IMR-90 (cell line): ENCODE measurements around the gene CTIF. TPM values are rescaled to one million over a fixed set of nuclear protein-coding genes. Genes with fewer than 3 reads are reported as not detected.

ENCODE experiments used
- ATAC-seq: fragments of 200-7000 bp; cut with Tn5 transposase; 2 replicates; pipeline ENCODE4 v1.9.1; 2020; ENCODE audit warnings: low read depth, mild to moderate bottlenecking, moderate library complexity
- BruUV-seq: library from RNA; stranded (reverse); fragments of 400-500 nt; replicated peaks from 2 replicates; lab custom pipeline; 2021; lab: Mats Ljungman, UMichigan
- CTCF ChIA-PET: fragments of 300-600 bp; formaldehyde crosslinking; extraction: SDS; loops from one replicate; lab custom pipeline; 2021; ENCODE audit warnings: antibody characterized with exemption; lab: Yijun Ruan, JAX
- POLR2A ChIA-PET: fragments of 300-600 bp; sonication (Branson Sonifier 250); formaldehyde crosslinking; loops from one replicate; lab custom pipeline; 2022; ENCODE audit warnings: antibody characterized with exemption; ENCODE audit not compliant: unreplicated experiment; lab: Charles Lee
- DNase-seq: peaks from one replicate; pipeline ENCODE4 v3.0.0; 2013
- H2AFZ ChIP-seq: replicated peaks from 2 replicates; pipeline ENCODE3; 2013; ENCODE audit warnings: low read length, mild to moderate bottlenecking; ENCODE audit not compliant: poor library complexity
- H2AK5ac ChIP-seq: 2 replicates; pipeline ENCODE4 v1.6.1; 2013; ENCODE audit warnings: low read depth, low read length, inconsistent platforms
- H2AK9ac ChIP-seq: replicated peaks from 2 replicates; pipeline ENCODE3; 2013; ENCODE audit warnings: mild to moderate bottlenecking, low read depth, low read length, moderate library complexity; ENCODE audit not compliant: poor library complexity
- H2BK120ac ChIP-seq: 2 replicates; pipeline ENCODE4 v1.6.1; 2013; ENCODE audit warnings: low read depth, low read length, inconsistent platforms
- H2BK15ac ChIP-seq: 3 replicates; pipeline ENCODE4 v1.6.1; 2013; ENCODE audit warnings: low read depth, low read length, inconsistent platforms
- H2BK20ac ChIP-seq: 2 replicates; pipeline ENCODE4 v1.6.1; 2013; ENCODE audit warnings: low read depth, mild to moderate bottlenecking, inconsistent platforms, low read length, moderate library complexity
- H2BK5ac ChIP-seq: 2 replicates; pipeline ENCODE4 v1.6.1; 2013; ENCODE audit warnings: mild to moderate bottlenecking, low read depth, low read length, inconsistent platforms; ENCODE audit not compliant: poor library complexity, severe bottlenecking
- H3K14ac ChIP-seq: replicated peaks from 2 replicates; pipeline ENCODE4 v1.6.1; 2013; ENCODE audit warnings: low read depth, low read length, inconsistent platforms
- H3K18ac ChIP-seq: 2 replicates; pipeline ENCODE4 v1.6.1; 2013; ENCODE audit warnings: low read depth, low read length, control low read depth
- H3K23ac ChIP-seq: 2 replicates; pipeline ENCODE4 v1.6.1; 2013; ENCODE audit warnings: low read depth, low read length, inconsistent platforms
- H3K27ac ChIP-seq: 2 replicates; pipeline ENCODE4 v1.5.1; 2013; ENCODE audit warnings: mild to moderate bottlenecking, control low read depth, low read length; ENCODE audit not compliant: insufficient read depth
- H3K27me3 ChIP-seq: 2 replicates; pipeline ENCODE4 v1.6.1; 2013; ENCODE audit warnings: low read length; ENCODE audit not compliant: control insufficient read depth, insufficient read depth
- H3K36me3 ChIP-seq: 2 replicates; pipeline ENCODE4 v1.6.1; 2013; ENCODE audit warnings: low read length, mixed read lengths; ENCODE audit not compliant: control insufficient read depth, insufficient read depth
- H3K4ac ChIP-seq: 2 replicates; pipeline ENCODE4 v1.6.1; 2013; ENCODE audit warnings: low read depth, low read length, inconsistent platforms
- H3K4me1 ChIP-seq: 2 replicates; pipeline ENCODE4 v1.6.1; 2013; ENCODE audit warnings: low read length, mixed read lengths; ENCODE audit not compliant: control insufficient read depth, insufficient read depth
- H3K4me2 ChIP-seq: 2 replicates; pipeline ENCODE4 v1.6.1; 2013; ENCODE audit warnings: low read depth, mild to moderate bottlenecking, control low read depth, low read length, moderate library complexity
- H3K4me3 ChIP-seq: 2 replicates; pipeline ENCODE4 v1.5.1; 2013; ENCODE audit warnings: low read depth, mild to moderate bottlenecking, control low read depth, low read length, moderate library complexity; ENCODE audit not compliant: insufficient read depth
- H3K56ac ChIP-seq: 2 replicates; pipeline ENCODE4 v1.6.1; 2013; ENCODE audit warnings: low read length, inconsistent platforms; ENCODE audit not compliant: insufficient read depth; ENCODE audit errors: extremely low read depth
- H3K79me1 ChIP-seq, 2 experiments: 2 replicates each; pipeline ENCODE4 v1.6.1; 2013; ENCODE audit warnings: low read length in 2 of 2, inconsistent platforms in 1 of 2, low read depth in 1 of 2
- H3K9ac ChIP-seq: 2 replicates; pipeline ENCODE4 v1.6.1; 2013; ENCODE audit warnings: low read depth, low read length, control low read depth
- H3K9me1 ChIP-seq: 2 replicates; pipeline ENCODE4 v1.6.1; 2013; ENCODE audit warnings: low read length, inconsistent platforms; ENCODE audit not compliant: insufficient read depth
- H3K9me3 ChIP-seq: 2 replicates; pipeline ENCODE4 v1.6.1; 2013; ENCODE audit warnings: low read length; ENCODE audit not compliant: control insufficient read depth, insufficient read depth
- H4K20me1 ChIP-seq: 2 replicates; pipeline ENCODE4 v1.6.1; 2013; ENCODE audit warnings: low read length, inconsistent platforms; ENCODE audit not compliant: insufficient read depth
- H4K5ac ChIP-seq: 2 replicates; pipeline ENCODE4 v1.6.1; 2013; ENCODE audit warnings: mild to moderate bottlenecking, low read depth, low read length, control low read depth
- H4K8ac ChIP-seq, 2 experiments: 2 replicates each; pipeline ENCODE4 v1.6.1; 2013; ENCODE audit warnings: low read depth in 2 of 2, low read length in 2 of 2, control low read depth in 1 of 2, inconsistent platforms in 1 of 2
- H4K91ac ChIP-seq: 2 replicates; pipeline ENCODE4 v1.6.1; 2013; ENCODE audit warnings: low read depth, low read length, inconsistent platforms; ENCODE audit not compliant: insufficient read depth
- BHLHE40 ChIP-seq: fragments of 150-350 bp; IDR thresholded peaks from 2 replicates; pipeline ENCODE4 v1.6.1; 2016; ENCODE audit warnings: mild to moderate bottlenecking, low read depth, low read length
- CEBPB ChIP-seq: IDR thresholded peaks from 2 replicates; pipeline ENCODE4 v1.6.1; 2012; ENCODE audit warnings: low read depth, low read length, improper control_type of control experiment
- CHD1 ChIP-seq: IDR thresholded peaks from 2 replicates; pipeline ENCODE4 v1.6.1; 2012; ENCODE audit warnings: low read depth, low read length, improper control_type of control experiment
- FOS ChIP-seq: fragments of 150-350 bp; IDR thresholded peaks from 2 replicates; pipeline ENCODE4 v1.6.1; 2016; ENCODE audit warnings: low read depth, low read length
- MAFK ChIP-seq: IDR thresholded peaks from 2 replicates; pipeline ENCODE4 v1.6.1; 2012; ENCODE audit warnings: low read depth, low read length, improper control_type of control experiment
- MAZ ChIP-seq: IDR thresholded peaks from 2 replicates; pipeline ENCODE4 v1.6.1; 2012; ENCODE audit warnings: low read depth, mild to moderate bottlenecking, low read length, improper control_type of control experiment, moderate library complexity, borderline replicate concordance
- MXI1 ChIP-seq: IDR thresholded peaks from 2 replicates; pipeline ENCODE4 v1.6.1; 2012; ENCODE audit warnings: low read depth, mild to moderate bottlenecking, low read length, moderate library complexity, borderline replicate concordance
- NFE2L2 ChIP-seq: fragments of 150-350 bp; IDR thresholded peaks from 2 replicates; pipeline ENCODE4 v1.6.1; 2016; ENCODE audit warnings: low read depth, mild to moderate bottlenecking, low read length
- POLR2A ChIP-seq: IDR thresholded peaks from 2 replicates; pipeline ENCODE4 v1.6.1; 2012; ENCODE audit warnings: mild to moderate bottlenecking, low read depth, low read length
- RAD21 ChIP-seq: IDR thresholded peaks from 2 replicates; pipeline ENCODE4 v1.6.1; 2012; ENCODE audit warnings: low read length, improper control_type of control experiment
- RCOR1 ChIP-seq: IDR thresholded peaks from 2 replicates; pipeline ENCODE4 v1.6.1; 2012; ENCODE audit warnings: mild to moderate bottlenecking, low read length, improper control_type of control experiment; ENCODE audit not compliant: insufficient replicate concordance
- RFX5 ChIP-seq: IDR thresholded peaks from 2 replicates; pipeline ENCODE4 v1.8.0; 2012; ENCODE audit warnings: low read depth, mild to moderate bottlenecking, low read length, moderate library complexity
- SMC3 ChIP-seq: fragments of 150-350 bp; IDR thresholded peaks from 2 replicates; pipeline ENCODE4 v1.6.1; 2016; ENCODE audit warnings: low read depth, mild to moderate bottlenecking, antibody characterized with exemption, low read length, moderate library complexity
- WGBS, 2 experiments: methylation state at CpG; one replicate each; pipeline versions ENCODE4 v1.1.5 to v1.1.7; 2013; ENCODE audit warnings: missing lambda C conversion rate in 2 of 2; ENCODE audit not compliant: insufficient read length in 1 of 2; ENCODE audit errors: extremely low coverage in 2 of 2; 5-methylcytosine and 5-hydroxymethylcytosine counted together
- dilution Hi-C: fragments of 300-500 bp; cut with HindIII; formaldehyde crosslinking; loops from one replicate; pipeline ENCODE4 v1.14.3; 2018; ENCODE audit warnings: low sequenced_read_pairs; ENCODE audit not compliant: unreplicated experiment
- in situ Hi-C: fragments of 300-500 bp; cut with MboI; formaldehyde crosslinking; loops from 3 replicates; pipeline ENCODE4 v1.14.3; 2019; ENCODE audit warnings: low sequenced_read_pairs, inconsistent platforms, mixed read lengths
- intact Hi-C: fragments of 100-400 bp; cut with micrococcal nuclease; formaldehyde crosslinking; loops from 2 replicates; pipeline ENCODE4 v1.10.0; 2022
- polyA plus RNA-seq, 3 experiments: library from polyadenylated mRNA; depleted of rRNA; stranded (reverse); fragments of >200 nt; gene quantifications; 2 replicates each; pipeline ENCODE4 v1.2.3, GENCODE V29; 2012; ENCODE audit warnings: low replicate concordance in 1 of 3
- total RNA-seq: library from RNA; depleted of rRNA; stranded (reverse); fragments of >200 nt; gene quantifications from 2 replicates; pipeline ENCODE4 v1.2.3, GENCODE V29; 2012
- TF ChIP-seq, protein P1 (sequence below): fragments of 150-350 bp; IDR thresholded peaks from 2 replicates; pipeline ENCODE4 v1.6.1; 2016; ENCODE audit warnings: low read depth, mild to moderate bottlenecking, low read length, moderate library complexity, borderline replicate concordance
- TF ChIP-seq, protein P2 (sequence below): fragments of 150-350 bp; IDR thresholded peaks from 2 replicates; pipeline ENCODE4 v1.6.1; 2017; ENCODE audit warnings: mild to moderate bottlenecking, antibody characterized with exemption, low read length, low read depth
- TF ChIP-seq, protein P3 (sequence below): conservative IDR thresholded peaks from 2 replicates; pipeline ENCODE4 v1.5.1; 2012; ENCODE audit warnings: mild to moderate bottlenecking, low read depth, low read length, improper control_type of control experiment

The CTIF gene
- total and polyA plus RNA-seq, 2 of the 4 experiments (the other 2 are of a cell fraction): 25.1 to 57.0 TPM

DNA sequence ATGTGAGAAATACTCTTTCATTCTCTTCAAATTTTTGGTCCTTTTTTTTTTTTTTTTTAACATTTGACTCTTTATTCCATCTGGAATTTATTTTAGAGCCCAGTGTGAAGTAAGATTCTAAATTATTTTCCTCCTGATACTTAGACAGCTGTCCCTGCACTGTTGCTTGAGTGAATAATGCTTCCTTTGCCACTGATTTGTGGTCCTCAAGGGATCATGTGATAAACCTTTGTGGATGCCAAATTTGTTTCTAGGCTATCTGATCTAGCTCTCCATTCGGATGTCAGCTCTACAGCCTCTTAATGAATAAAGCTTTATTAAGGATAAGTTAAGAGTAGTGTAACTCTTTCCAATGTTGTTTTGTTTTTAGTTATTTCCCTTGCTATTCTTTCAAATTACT is 269.6 kb downstream of the CTIF start:
- no peak overlapping the region for H3K4ac ChIP-seq
- in situ Hi-C loops: no loop called here
- no CpG with 5 or more reads among the region's 1 CpG for WGBS, 2 experiments
- dilution Hi-C loops: no loop called here
- no peak overlapping the region for H2BK5ac ChIP-seq
- no peak overlapping the region; the same call in 1 of the 2 replicates for H2AK5ac ChIP-seq
- peaks cover 18 to 57% of the 10 kb centered on the region in 2 experiments for H3K79me1 ChIP-seq
- H3K27ac ChIP-seq: no peak overlapping the region
- intact Hi-C loops: no loop called here
- H3K9me3 ChIP-seq: no peaks in the 10 kb centered on the region
- no peak for ATAC-seq
- peaks cover 28% of the 10 kb centered on the region for H3K9me1 ChIP-seq
- TF ChIP-seq RCOR1: no peak
- TF ChIP-seq MAFK: no peak
- TF ChIP-seq RAD21: no peak
- no peak for TF ChIP-seq MAZ
- TF ChIP-seq, protein P1, sequence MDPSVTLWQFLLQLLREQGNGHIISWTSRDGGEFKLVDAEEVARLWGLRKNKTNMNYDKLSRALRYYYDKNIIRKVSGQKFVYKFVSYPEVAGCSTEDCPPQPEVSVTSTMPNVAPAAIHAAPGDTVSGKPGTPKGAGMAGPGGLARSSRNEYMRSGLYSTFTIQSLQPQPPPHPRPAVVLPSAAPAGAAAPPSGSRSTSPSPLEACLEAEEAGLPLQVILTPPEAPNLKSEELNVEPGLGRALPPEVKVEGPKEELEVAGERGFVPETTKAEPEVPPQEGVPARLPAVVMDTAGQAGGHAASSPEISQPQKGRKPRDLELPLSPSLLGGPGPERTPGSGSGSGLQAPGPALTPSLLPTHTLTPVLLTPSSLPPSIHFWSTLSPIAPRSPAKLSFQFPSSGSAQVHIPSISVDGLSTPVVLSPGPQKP: no peak
- TF ChIP-seq, protein P2, sequence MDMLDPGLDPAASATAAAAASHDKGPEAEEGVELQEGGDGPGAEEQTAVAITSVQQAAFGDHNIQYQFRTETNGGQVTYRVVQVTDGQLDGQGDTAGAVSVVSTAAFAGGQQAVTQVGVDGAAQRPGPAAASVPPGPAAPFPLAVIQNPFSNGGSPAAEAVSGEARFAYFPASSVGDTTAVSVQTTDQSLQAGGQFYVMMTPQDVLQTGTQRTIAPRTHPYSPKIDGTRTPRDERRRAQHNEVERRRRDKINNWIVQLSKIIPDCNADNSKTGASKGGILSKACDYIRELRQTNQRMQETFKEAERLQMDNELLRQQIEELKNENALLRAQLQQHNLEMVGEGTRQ: no peak
- TF ChIP-seq NFE2L2: no peak
- no peak for TF ChIP-seq CEBPB
- TF ChIP-seq MXI1: no peak
- no peak for TF ChIP-seq POLR2A
- no peak for TF ChIP-seq CHD1
- TF ChIP-seq, protein P3, sequence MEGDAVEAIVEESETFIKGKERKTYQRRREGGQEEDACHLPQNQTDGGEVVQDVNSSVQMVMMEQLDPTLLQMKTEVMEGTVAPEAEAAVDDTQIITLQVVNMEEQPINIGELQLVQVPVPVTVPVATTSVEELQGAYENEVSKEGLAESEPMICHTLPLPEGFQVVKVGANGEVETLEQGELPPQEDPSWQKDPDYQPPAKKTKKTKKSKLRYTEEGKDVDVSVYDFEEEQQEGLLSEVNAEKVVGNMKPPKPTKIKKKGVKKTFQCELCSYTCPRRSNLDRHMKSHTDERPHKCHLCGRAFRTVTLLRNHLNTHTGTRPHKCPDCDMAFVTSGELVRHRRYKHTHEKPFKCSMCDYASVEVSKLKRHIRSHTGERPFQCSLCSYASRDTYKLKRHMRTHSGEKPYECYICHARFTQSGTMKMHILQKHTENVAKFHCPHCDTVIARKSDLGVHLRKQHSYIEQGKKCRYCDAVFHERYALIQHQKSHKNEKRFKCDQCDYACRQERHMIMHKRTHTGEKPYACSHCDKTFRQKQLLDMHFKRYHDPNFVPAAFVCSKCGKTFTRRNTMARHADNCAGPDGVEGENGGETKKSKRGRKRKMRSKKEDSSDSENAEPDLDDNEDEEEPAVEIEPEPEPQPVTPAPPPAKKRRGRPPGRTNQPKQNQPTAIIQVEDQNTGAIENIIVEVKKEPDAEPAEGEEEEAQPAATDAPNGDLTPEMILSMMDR: no peak
- no peak for TF ChIP-seq FOS
- no peak for TF ChIP-seq SMC3
- no peak for TF ChIP-seq RFX5
- TF ChIP-seq BHLHE40: no peak
- no peak overlapping the region for H3K18ac ChIP-seq
- no peak overlapping the region for H3K9ac ChIP-seq
- no peak overlapping the region for H3K23ac ChIP-seq
- H3K14ac ChIP-seq: no peak overlapping the region
- H4K20me1 ChIP-seq: peaks cover 16% of the 10 kb centered on the region
- H2AFZ ChIP-seq: no peak overlapping the region
- BruUV-seq: no TSS peak
- no peak overlapping the region for H3K4me2 ChIP-seq
- peaks cover 2% of the 10 kb centered on the region for H3K4me1 ChIP-seq
- no peak overlapping the region for H4K8ac ChIP-seq
- ChIA-PET CTCF (no interaction called here), POLR2A (no interaction called here)
- H2BK15ac ChIP-seq: no peak overlapping the region
- H4K91ac ChIP-seq: no peak overlapping the region
- H2BK120ac ChIP-seq: no peak overlapping the region
- H2BK20ac ChIP-seq: no peak overlapping the region
- H4K5ac ChIP-seq: no peak overlapping the region
- no peak overlapping the region for H2AK9ac ChIP-seq
- H3K4me3 ChIP-seq: no peak overlapping the region
- peaks cover 19% of the 10 kb centered on the region for H3K36me3 ChIP-seq
- H3K56ac ChIP-seq: no peak overlapping the region
- no peak for DNase-seq
- H3K27me3 ChIP-seq: no peaks in the 10 kb centered on the region
